ENCODE results near the gene EAF1. TPM values are rescaled to one million over a fixed set of nuclear protein-coding genes. Genes with fewer than 3 reads are reported as not detected.

Gene EAF1
- total RNA-seq, 1 donor from 2014 or later: 25.6 TPM

DNA sequence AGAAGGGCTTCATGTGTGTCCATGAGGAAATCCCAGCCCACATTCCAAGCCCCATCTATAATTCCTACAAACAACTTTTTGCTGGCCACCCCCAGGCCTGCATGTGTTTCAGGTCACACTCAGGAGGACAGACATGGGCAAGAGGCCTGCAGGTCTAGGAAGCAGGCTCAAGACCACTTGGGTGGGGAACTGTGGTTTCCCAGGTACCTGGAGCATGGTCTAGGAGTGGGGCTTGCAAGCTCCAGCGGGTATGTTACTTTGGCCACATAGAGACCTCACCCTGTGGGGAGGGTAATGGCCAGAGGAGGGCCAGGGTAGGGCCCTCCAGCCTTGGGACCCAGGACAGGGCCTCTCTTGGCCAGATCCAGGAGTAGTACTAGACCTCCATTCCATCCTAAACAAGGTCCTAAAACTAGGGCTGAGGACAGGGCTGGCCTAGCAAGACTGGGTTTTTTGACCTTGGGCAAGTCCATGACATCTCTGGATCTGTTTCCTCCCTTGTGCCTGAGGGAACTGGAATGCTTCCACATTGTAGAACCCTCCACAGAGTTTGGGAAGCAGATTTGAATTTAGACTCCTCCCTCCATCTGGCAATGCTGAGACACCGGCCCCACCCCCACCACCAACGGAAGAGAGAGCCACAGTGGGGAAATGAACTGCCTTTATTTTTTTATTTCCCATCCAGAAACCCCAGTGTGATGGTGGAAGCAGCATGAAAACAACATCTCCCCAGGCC, 22.3 kb downstream of the EAF1 start:
- Histone ChIP-seq H3K36me3 (no peaks in the 10 kb centered on the region), H3K27ac (no peak overlapping the region), H3K4me3 (no peak overlapping the region), H3K27me3 (ENCODE audit: low read depth) (no peaks in the 10 kb centered on the region), H3K9me3 (no peaks in the 10 kb centered on the region), H3K4me1 (no peaks in the 10 kb centered on the region)
- TF ChIP-seq, protein P1, sequence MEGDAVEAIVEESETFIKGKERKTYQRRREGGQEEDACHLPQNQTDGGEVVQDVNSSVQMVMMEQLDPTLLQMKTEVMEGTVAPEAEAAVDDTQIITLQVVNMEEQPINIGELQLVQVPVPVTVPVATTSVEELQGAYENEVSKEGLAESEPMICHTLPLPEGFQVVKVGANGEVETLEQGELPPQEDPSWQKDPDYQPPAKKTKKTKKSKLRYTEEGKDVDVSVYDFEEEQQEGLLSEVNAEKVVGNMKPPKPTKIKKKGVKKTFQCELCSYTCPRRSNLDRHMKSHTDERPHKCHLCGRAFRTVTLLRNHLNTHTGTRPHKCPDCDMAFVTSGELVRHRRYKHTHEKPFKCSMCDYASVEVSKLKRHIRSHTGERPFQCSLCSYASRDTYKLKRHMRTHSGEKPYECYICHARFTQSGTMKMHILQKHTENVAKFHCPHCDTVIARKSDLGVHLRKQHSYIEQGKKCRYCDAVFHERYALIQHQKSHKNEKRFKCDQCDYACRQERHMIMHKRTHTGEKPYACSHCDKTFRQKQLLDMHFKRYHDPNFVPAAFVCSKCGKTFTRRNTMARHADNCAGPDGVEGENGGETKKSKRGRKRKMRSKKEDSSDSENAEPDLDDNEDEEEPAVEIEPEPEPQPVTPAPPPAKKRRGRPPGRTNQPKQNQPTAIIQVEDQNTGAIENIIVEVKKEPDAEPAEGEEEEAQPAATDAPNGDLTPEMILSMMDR (IDR thresholded peaks at IDR 0.05): no peak
- DNase-seq (no peak), ATAC-seq (no peak)
- intact Hi-C loops (cut with DNase I): no loop called here

DNA sequence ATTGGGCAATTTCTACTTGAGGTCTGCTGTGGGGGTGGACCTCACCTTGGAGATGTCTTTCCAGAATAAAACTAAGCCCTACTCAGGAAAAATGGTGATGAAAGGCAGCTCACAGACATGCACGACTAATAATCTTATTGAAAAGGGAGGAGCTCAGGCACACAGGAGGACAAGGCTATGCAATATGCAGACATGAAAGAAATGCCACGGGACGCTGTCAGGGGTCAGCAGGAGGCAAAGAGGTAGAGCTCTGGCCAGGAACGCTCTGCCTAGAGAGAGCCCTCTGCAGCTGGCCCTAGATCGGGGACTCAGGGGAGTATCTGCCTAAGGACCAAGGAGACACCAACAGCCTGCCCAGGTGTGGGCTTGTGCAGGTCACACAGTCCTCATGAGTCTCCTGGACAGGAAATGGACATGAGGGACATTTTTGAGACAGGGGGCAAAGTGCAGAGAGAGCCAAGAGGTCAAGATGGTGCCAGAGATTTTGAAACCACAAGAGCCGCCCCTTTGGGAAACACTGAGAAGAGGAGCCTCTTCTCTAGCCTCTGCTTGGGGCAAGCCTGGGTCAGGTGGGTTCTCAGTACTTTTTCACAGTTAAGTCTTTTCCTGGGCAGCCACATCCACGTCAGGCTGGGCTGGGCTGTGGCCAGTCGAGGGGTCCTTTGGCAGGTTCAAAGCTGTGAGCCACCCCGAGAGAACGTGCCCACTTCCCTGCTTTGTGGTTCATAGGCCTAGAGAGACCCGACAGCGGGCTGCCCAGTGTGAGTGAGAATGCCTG, 23.2 kb downstream of the EAF1 start:
- intact Hi-C loops (cut with DNase I): no loop called here
- DNase-seq: no peak
- Histone ChIP-seq H3K9me3 (no peaks in the 10 kb centered on the region), H3K27me3 (ENCODE audit: low read depth) (no peaks in the 10 kb centered on the region), H3K27ac (no peak overlapping the region), H3K4me1 (no peaks in the 10 kb centered on the region), H3K4me3 (no peak overlapping the region), H3K36me3 (no peaks in the 10 kb centered on the region)
- TF ChIP-seq, protein P1 (IDR thresholded peaks at IDR 0.05): no peak
- ATAC-seq: no peak

DNA sequence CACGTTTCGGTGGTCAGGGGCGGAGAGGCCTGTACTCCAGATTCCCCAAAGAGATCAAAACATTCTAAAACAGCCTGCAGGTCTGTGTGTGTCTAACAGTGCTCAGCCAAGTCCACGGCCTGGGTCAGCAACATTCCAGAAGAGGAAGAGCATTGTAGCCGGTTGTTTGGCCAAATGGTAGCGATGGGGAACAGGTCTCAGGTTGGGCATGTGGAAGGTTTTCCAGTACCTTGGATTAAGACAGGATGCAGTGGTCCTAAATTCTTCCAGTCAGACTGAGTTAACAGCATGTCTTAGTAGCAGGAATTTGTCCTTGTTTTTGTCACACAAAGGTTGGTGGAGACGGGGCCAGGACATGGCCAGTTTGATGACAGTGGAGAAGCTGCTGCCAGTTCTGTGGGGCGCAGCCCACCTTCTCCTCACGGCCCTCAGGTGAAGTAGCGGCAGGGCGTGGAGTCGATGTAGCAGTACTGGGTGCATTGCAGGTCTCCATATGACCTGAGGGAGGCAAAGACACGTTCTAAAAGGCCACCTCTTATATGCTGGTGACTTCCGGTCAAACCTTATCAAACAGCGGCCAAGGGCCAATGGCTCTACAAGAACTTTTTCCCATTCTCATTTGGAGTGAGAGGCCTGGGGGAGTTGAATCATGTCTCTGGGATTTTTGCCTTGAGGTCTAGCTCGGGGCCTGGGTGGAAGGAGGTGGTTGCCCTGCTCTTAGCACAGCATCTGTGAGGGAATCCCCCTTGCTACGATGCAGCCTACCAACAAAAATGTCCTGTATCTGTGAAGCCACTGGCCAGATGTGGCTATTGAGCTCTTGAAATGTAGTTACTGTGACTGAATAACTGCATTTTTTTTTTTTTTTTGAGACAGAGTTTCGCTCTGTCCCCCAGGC, 24.1 kb downstream of the EAF1 start:
- intact Hi-C loops (cut with DNase I): no loop called here
- no peak for DNase-seq
- ATAC-seq: no peak
- Histone ChIP-seq H3K4me3 (no peak overlapping the region), H3K4me1 (no peaks in the 10 kb centered on the region), H3K27me3 (ENCODE audit: low read depth) (no peaks in the 10 kb centered on the region), H3K36me3 (no peaks in the 10 kb centered on the region), H3K27ac (no peak overlapping the region), H3K9me3 (no peaks in the 10 kb centered on the region)
- TF ChIP-seq, protein P1 (IDR thresholded peaks at IDR 0.05): no peak

DNA sequence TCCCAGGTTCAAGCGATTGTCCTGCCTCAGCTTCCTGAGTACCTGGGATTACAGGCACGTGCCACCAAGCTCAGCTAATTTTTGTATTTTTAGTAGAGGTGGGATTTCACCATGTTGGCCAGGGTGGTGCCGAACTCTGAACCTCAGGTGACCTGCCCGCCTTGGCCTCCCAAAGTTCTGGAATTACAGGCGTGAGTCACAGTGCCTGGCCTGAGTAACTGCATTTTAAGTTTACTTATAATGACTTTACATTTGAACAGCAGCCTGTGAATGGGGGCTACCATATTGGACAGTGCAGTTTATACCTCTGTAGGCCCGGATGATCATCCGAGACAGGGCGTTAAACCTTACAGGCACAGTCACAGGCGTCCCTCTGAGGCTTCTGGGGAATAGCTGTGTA, 24.8 kb downstream of the EAF1 start:
- Histone ChIP-seq H3K4me3 (no peak overlapping the region), H3K27me3 (ENCODE audit: low read depth) (no peaks in the 10 kb centered on the region), H3K4me1 (no peaks in the 10 kb centered on the region), H3K27ac (no peak overlapping the region), H3K9me3 (no peaks in the 10 kb centered on the region), H3K36me3 (no peaks in the 10 kb centered on the region)
- ATAC-seq: no peak
- TF ChIP-seq, protein P1 (IDR thresholded peaks at IDR 0.05): no peak
- no peak for DNase-seq
- intact Hi-C loops (cut with DNase I): no loop called here

DNA sequence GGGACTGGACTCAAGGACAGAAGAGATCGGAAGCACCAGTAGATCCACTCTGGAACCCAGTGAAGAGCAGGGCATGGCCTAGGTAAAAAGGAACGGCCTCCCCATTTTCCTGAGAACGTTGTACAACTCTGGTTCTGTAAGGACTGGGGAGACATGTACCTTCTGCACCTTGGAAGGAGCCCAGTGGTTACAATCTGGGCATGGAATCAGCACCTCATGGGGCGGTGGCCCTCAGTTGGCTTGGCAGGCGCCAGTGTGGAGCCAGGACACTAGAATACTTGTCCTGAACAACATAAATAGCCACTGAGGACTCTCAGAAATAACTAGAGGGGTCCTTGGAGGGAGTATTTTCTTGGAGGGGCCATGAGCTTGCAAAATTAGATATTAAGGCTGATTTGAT, 25.6 kb downstream of the EAF1 start:
- no peaks in the 10 kb centered on the region for H3K4me1 ChIP-seq
- H3K27ac ChIP-seq: no peak overlapping the region
- ATAC-seq (no peak), DNase-seq (no peak)
- intact Hi-C loops (cut with DNase I): no loop called here
- TF ChIP-seq, protein P1 (IDR thresholded peaks at IDR 0.05): no peak
- no peak overlapping the region for H3K4me3 ChIP-seq
- no peaks in the 10 kb centered on the region for H3K27me3 ChIP-seq (ENCODE audit: low read depth)
- H3K9me3 ChIP-seq: no peaks in the 10 kb centered on the region
- no peaks in the 10 kb centered on the region for H3K36me3 ChIP-seq
